Gastroesophageal sphincter (tissue), 3 donors: ENCODE measurements around the gene CFAP100.

Experiments
- EP300 ChIP-seq: sonication (generic); formaldehyde crosslinking; IDR thresholded peaks from one replicate; pipeline ENCODE4 v1.6.1; 2017; ENCODE audit warnings: antibody characterized with exemption, mild to moderate bottlenecking
- TF ChIP-seq, protein P1 (sequence below), 4 experiments: fragments of 200-600 bp in 2 of 4; fragments of 450-650 bp in 2 of 4; sonication (generic) in 1 of 4; IDR thresholded peaks; one replicate each; pipeline ENCODE4 v1.5.1; 2017 to 2019; ENCODE audit warnings: antibody characterized with exemption in 4 of 4, mild to moderate bottlenecking in 2 of 4, moderate library complexity in 2 of 4

GRCh38 chr3:126364130-126364695 lies 30.5 kb upstream of the CFAP100 start:
- TF ChIP-seq, protein P1, sequence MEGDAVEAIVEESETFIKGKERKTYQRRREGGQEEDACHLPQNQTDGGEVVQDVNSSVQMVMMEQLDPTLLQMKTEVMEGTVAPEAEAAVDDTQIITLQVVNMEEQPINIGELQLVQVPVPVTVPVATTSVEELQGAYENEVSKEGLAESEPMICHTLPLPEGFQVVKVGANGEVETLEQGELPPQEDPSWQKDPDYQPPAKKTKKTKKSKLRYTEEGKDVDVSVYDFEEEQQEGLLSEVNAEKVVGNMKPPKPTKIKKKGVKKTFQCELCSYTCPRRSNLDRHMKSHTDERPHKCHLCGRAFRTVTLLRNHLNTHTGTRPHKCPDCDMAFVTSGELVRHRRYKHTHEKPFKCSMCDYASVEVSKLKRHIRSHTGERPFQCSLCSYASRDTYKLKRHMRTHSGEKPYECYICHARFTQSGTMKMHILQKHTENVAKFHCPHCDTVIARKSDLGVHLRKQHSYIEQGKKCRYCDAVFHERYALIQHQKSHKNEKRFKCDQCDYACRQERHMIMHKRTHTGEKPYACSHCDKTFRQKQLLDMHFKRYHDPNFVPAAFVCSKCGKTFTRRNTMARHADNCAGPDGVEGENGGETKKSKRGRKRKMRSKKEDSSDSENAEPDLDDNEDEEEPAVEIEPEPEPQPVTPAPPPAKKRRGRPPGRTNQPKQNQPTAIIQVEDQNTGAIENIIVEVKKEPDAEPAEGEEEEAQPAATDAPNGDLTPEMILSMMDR (IDR thresholded peaks at IDR 0.05): no peak
- no peak for TF ChIP-seq EP300
